Testis (tissue), 2 donors: Measurements from ENCODE around the gene GRM4.

Experiments
- POLR2A ChIP-seq: fragments of 450-650 bp; IDR thresholded peaks from one replicate; pipeline ENCODE4 v1.6.1; 2017; ENCODE audit warnings: antibody characterized with exemption, mild to moderate bottlenecking, moderate library complexity
- TF ChIP-seq, protein P1 (sequence below), 3 experiments: fragments of 450-650 bp in 2 of 3; fragments of 200-600 bp in 1 of 3; sonication (generic) in 1 of 3; IDR thresholded peaks; one replicate each; pipeline ENCODE4 v1.5.1; 2016 to 2019; ENCODE audit warnings: antibody characterized with exemption in 3 of 3, mild to moderate bottlenecking in 2 of 3, moderate library complexity in 1 of 3

GRCh38 chr6:34152806-34153520 lies 7.1 kb upstream of the GRM4 start:
- TF ChIP-seq, protein P1, sequence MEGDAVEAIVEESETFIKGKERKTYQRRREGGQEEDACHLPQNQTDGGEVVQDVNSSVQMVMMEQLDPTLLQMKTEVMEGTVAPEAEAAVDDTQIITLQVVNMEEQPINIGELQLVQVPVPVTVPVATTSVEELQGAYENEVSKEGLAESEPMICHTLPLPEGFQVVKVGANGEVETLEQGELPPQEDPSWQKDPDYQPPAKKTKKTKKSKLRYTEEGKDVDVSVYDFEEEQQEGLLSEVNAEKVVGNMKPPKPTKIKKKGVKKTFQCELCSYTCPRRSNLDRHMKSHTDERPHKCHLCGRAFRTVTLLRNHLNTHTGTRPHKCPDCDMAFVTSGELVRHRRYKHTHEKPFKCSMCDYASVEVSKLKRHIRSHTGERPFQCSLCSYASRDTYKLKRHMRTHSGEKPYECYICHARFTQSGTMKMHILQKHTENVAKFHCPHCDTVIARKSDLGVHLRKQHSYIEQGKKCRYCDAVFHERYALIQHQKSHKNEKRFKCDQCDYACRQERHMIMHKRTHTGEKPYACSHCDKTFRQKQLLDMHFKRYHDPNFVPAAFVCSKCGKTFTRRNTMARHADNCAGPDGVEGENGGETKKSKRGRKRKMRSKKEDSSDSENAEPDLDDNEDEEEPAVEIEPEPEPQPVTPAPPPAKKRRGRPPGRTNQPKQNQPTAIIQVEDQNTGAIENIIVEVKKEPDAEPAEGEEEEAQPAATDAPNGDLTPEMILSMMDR (IDR thresholded peaks at IDR 0.05): no peak
- no peak for TF ChIP-seq POLR2A
